ENCODE data around the gene TBC1D5. TPM values are rescaled to one million over a fixed set of nuclear protein-coding genes. Genes with fewer than 3 reads are reported as not detected.

Gene TBC1D5
- total and polyA plus RNA-seq, 5 donors from 2014 or later = 27.6 to 61.6 (median 36.4) TPM

GRCh38 chr3:17238023-17238422 is 504.4 kb downstream of the TBC1D5 start:
- Mint-ChIP-seq H3K4me3 (no peak overlapping the region), H3K27me3 (no peaks in the 10 kb centered on the region), H3K9me3 (no peaks in the 10 kb centered on the region), H3K4me1 (peaks cover 5 to 18% (median 11%) of the 10 kb centered on the region in 4 donors), H3K27ac (no peak overlapping the region), H3K36me3 (no peaks in the 10 kb centered on the region)
- Histone ChIP-seq H3K27ac (ENCODE audit: insufficient read depth, low read length, poor library complexity, severe bottlenecking) (no peak overlapping the region), H3K4me3 (ENCODE audit: low read depth, low read length) (no peak overlapping the region), H3K9me3 (ENCODE audit: control insufficient read depth in 2 of 2, low read length in 2 of 2) (no peaks in the 10 kb centered on the region), H3K4me1 (ENCODE audit: control insufficient read depth, insufficient read depth, low read length, poor library complexity, severe bottlenecking) (peaks cover 3% of the 10 kb centered on the region), H3K36me3 (ENCODE audit: control insufficient read depth, insufficient read depth, low read length) (peaks cover 6% of the 10 kb centered on the region), H3K27me3 (ENCODE audit: control insufficient read depth, insufficient read depth, low read length) (no peaks in the 10 kb centered on the region)
- ATAC-seq (ENCODE audit: low read depth in 2 of 2) = no peak
- no peak for DNase-seq

DNA sequence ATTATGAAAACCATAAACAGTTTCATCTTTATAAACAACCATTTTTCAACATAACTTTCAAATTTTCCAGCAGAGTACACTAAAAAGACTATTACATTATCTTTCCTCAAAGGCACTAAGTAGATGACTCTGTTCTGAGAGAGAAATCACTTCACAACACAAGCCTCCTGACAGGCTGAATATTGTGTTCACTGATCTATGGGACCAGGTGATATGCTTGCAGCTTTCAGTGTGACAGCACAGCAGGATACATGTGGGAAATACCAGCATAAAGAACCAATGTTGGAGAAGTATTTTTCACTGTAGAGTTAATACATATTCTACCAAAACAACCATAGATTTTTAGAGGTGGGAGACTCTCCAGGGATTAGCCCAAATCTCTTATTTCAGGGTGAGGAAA is 507.1 kb downstream of the TBC1D5 start:
- H3K4me3 Mint-ChIP-seq = no peak overlapping the region
- H3K27ac ChIP-seq (ENCODE audit: insufficient read depth, low read length, poor library complexity, severe bottlenecking) = no peak overlapping the region

DNA sequence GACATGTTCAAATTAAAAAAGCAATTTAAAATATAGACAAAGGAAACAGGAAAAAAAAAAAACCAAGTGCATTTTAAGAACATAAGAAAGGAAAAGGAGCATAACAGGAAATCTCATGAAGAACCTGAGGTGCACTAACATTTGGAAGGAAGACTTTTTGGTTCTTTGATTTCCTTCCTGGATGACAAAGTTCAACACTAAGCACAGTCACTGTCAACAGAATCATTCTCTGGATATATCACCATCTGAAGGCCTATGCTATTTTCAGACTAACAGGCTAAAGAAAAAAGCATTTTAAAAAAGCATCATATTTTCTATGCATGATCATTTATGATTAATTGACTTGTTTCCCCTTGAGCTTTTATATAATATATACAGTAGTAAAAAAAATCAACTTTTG is 508.0 kb downstream of the TBC1D5 start:
- H3K27ac Mint-ChIP-seq = peak overlapping the region in 1 of 3 donors; percentile 2
- no peaks in the 10 kb centered on the region for H3K36me3 Mint-ChIP-seq
- no peak overlapping the region for H3K4me3 ChIP-seq (ENCODE audit: low read depth, low read length)
- peaks cover 5 to 18% (median 11%) of the 10 kb centered on the region in 4 donors for H3K4me1 Mint-ChIP-seq
- no peaks in the 10 kb centered on the region for H3K27me3 Mint-ChIP-seq
- H3K36me3 ChIP-seq (ENCODE audit: control insufficient read depth, insufficient read depth, low read length) = peaks cover 6% of the 10 kb centered on the region
- no peak overlapping the region for H3K27ac ChIP-seq (ENCODE audit: insufficient read depth, low read length, poor library complexity, severe bottlenecking)
- ATAC-seq (ENCODE audit: low read depth in 2 of 2) (no peak), DNase-seq (no peak)
- no peaks in the 10 kb centered on the region for H3K27me3 ChIP-seq (ENCODE audit: control insufficient read depth, insufficient read depth, low read length)
- peaks cover 3% of the 10 kb centered on the region for H3K4me1 ChIP-seq (ENCODE audit: control insufficient read depth, insufficient read depth, low read length, poor library complexity, severe bottlenecking)
- H3K9me3 ChIP-seq (ENCODE audit: control insufficient read depth in 2 of 2, low read length in 2 of 2) = no peaks in the 10 kb centered on the region
- H3K4me3 Mint-ChIP-seq = no peak overlapping the region
- H3K9me3 Mint-ChIP-seq = no peaks in the 10 kb centered on the region

More for the DNA sequence above, 507.1 kb downstream of the TBC1D5 start:
- no peaks in the 10 kb centered on the region for H3K9me3 Mint-ChIP-seq
- ATAC-seq (ENCODE audit: low read depth in 2 of 2) = no peak
- DNase-seq = no peak
- H3K27ac Mint-ChIP-seq = peak overlapping the region; percentile 2 to 84 (median 39)
- H3K27me3 ChIP-seq (ENCODE audit: control insufficient read depth, insufficient read depth, low read length) = no peaks in the 10 kb centered on the region
- H3K36me3 Mint-ChIP-seq = no peaks in the 10 kb centered on the region
- H3K36me3 ChIP-seq (ENCODE audit: control insufficient read depth, insufficient read depth, low read length) = peaks cover 6% of the 10 kb centered on the region
- peaks cover 5 to 18% (median 11%) of the 10 kb centered on the region in 4 donors for H3K4me1 Mint-ChIP-seq
- H3K4me3 ChIP-seq (ENCODE audit: low read depth, low read length) = no peak overlapping the region
- no peaks in the 10 kb centered on the region for H3K9me3 ChIP-seq (ENCODE audit: control insufficient read depth in 2 of 2, low read length in 2 of 2)
- peaks cover 3% of the 10 kb centered on the region for H3K4me1 ChIP-seq (ENCODE audit: control insufficient read depth, insufficient read depth, low read length, poor library complexity, severe bottlenecking)
- no peaks in the 10 kb centered on the region for H3K27me3 Mint-ChIP-seq

DNA sequence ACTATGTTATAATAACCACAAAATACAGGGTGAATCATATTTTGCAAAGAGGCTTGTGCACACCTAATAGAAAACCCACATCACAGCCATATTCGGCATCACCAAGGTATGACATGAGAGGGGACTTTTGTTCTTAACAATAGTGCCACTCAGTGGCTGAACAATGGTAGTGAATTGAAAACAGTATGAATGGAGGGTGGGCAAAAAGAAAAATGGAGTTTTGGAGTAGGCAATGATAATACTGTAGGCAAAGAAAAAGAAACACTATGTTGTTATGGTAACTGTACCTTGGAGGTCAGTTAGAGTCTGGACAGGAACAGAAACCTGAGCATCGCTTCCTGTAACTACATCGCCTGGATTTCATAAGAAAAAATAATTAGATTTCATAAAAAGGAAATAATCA is 509.0 kb downstream of the TBC1D5 start:
- Histone ChIP-seq H3K9me3 (ENCODE audit: control insufficient read depth in 2 of 2, low read length in 2 of 2) (no peaks in the 10 kb centered on the region), H3K36me3 (ENCODE audit: control insufficient read depth, insufficient read depth, low read length) (peaks cover 6% of the 10 kb centered on the region), H3K27ac (ENCODE audit: insufficient read depth, low read length, poor library complexity, severe bottlenecking) (no peak overlapping the region), H3K4me1 (ENCODE audit: control insufficient read depth, insufficient read depth, low read length, poor library complexity, severe bottlenecking) (peaks cover 3% of the 10 kb centered on the region), H3K4me3 (ENCODE audit: low read depth, low read length) (no peak overlapping the region), H3K27me3 (ENCODE audit: control insufficient read depth, insufficient read depth, low read length) (no peaks in the 10 kb centered on the region)
- ATAC-seq (ENCODE audit: low read depth in 2 of 2) (peak; percentile 89 to 94), DNase-seq (peak; percentile 22 to 79 (median 66))
- Mint-ChIP-seq H3K27ac (no peak overlapping the region), H3K27me3 (no peaks in the 10 kb centered on the region), H3K9me3 (no peaks in the 10 kb centered on the region), H3K4me1 (peaks cover 5 to 18% (median 11%) of the 10 kb centered on the region in 4 donors), H3K36me3 (peaks cover 3% of the 10 kb centered on the region), H3K4me3 (no peak overlapping the region)

DNA sequence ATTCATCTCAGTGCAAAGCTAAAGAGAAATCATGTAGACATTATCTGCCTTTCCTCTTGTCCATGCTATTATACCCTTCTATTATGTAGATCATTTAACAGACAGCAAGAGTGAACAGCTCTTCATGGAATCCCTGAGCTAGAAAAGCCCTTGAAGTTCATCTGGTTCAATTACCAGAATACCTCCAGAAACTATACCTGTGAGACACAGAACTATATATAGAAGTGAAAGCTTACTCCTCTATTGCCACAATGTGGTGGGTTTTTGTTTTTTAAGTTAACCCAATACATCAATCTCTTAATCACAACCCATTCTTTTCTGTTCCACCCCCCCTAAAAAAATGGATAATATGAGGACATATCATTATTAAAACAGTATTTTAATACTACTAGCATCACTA is 510.0 kb downstream of the TBC1D5 start:
- Histone ChIP-seq H3K4me1 (ENCODE audit: control insufficient read depth, insufficient read depth, low read length, poor library complexity, severe bottlenecking) (peaks cover 3% of the 10 kb centered on the region), H3K9me3 (ENCODE audit: control insufficient read depth in 2 of 2, low read length in 2 of 2) (no peaks in the 10 kb centered on the region), H3K27ac (ENCODE audit: insufficient read depth, low read length, poor library complexity, severe bottlenecking) (no peak overlapping the region), H3K36me3 (ENCODE audit: control insufficient read depth, insufficient read depth, low read length) (peaks cover 2% of the 10 kb centered on the region), H3K4me3 (ENCODE audit: low read depth, low read length) (no peak overlapping the region), H3K27me3 (ENCODE audit: control insufficient read depth, insufficient read depth, low read length) (no peaks in the 10 kb centered on the region)
- Mint-ChIP-seq H3K27me3 (no peaks in the 10 kb centered on the region), H3K9me3 (no peaks in the 10 kb centered on the region), H3K4me1 (peaks cover 5 to 18% (median 11%) of the 10 kb centered on the region in 4 donors), H3K27ac (no peak overlapping the region), H3K36me3 (peaks cover 4% of the 10 kb centered on the region), H3K4me3 (no peak overlapping the region)
- no peak for DNase-seq
- ATAC-seq (ENCODE audit: low read depth in 2 of 2) = no peak

- no peak overlapping the region for H3K27ac ChIP-seq (ENCODE audit: insufficient read depth, low read length, poor library complexity, severe bottlenecking)
- peaks cover 3% of the 10 kb centered on the region for H3K4me1 ChIP-seq (ENCODE audit: control insufficient read depth, insufficient read depth, low read length, poor library complexity, severe bottlenecking)
- Mint-ChIP-seq H3K9me3 (no peaks in the 10 kb centered on the region), H3K4me1 (peaks cover 5 to 18% (median 11%) of the 10 kb centered on the region in 4 donors), H3K27me3 (no peaks in the 10 kb centered on the region), H3K36me3 (peaks cover 6% of the 10 kb centered on the region), H3K27ac (no peak overlapping the region), H3K4me3 (no peak overlapping the region)
- no peaks in the 10 kb centered on the region for H3K9me3 ChIP-seq (ENCODE audit: control insufficient read depth in 2 of 2, low read length in 2 of 2)
- H3K4me3 ChIP-seq (ENCODE audit: low read depth, low read length) = no peak overlapping the region
- no peaks in the 10 kb centered on the region for H3K36me3 ChIP-seq (ENCODE audit: control insufficient read depth, insufficient read depth, low read length)
- DNase-seq = no peak
- no peak for ATAC-seq (ENCODE audit: low read depth in 2 of 2)
- no peaks in the 10 kb centered on the region for H3K27me3 ChIP-seq (ENCODE audit: control insufficient read depth, insufficient read depth, low read length)
These were observed 510.7 kb downstream of the TBC1D5 start for GRCh38 chr3:17231537-17232261.

DNA sequence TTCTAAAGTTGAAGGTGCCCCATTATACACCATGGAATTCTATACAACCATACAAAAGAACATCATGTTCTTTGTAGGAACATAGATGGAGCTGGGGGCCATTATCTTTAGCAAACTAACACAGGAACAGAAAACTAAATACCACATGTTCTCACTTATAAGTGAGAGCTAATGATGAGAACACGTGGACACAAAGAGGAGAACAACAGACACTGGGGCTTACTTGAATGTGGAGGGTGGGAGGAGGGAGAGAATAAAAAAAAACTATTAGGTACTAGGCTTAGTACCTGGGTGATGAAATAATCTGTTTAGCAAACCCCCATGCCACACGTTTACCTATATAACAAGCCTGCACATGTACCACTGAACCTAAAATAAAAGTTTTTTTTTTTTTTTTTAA is 515.0 kb downstream of the TBC1D5 start:
- H3K4me3 Mint-ChIP-seq = no peak overlapping the region
- Histone ChIP-seq H3K27me3 (ENCODE audit: control insufficient read depth, insufficient read depth, low read length) (no peaks in the 10 kb centered on the region), H3K4me3 (ENCODE audit: low read depth, low read length) (no peak overlapping the region), H3K27ac (ENCODE audit: insufficient read depth, low read length, poor library complexity, severe bottlenecking) (no peak overlapping the region), H3K36me3 (ENCODE audit: control insufficient read depth, insufficient read depth, low read length) (no peaks in the 10 kb centered on the region), H3K9me3 (ENCODE audit: control insufficient read depth in 2 of 2, low read length in 2 of 2) (no peaks in the 10 kb centered on the region), H3K4me1 (ENCODE audit: control insufficient read depth, insufficient read depth, low read length, poor library complexity, severe bottlenecking) (no peaks in the 10 kb centered on the region)
- no peaks in the 10 kb centered on the region for H3K9me3 Mint-ChIP-seq
- no peaks in the 10 kb centered on the region for H3K4me1 Mint-ChIP-seq
- DNase-seq = no peak
- H3K27ac Mint-ChIP-seq = peak overlapping the region in 1 of 3 donors; percentile 33
- ATAC-seq (ENCODE audit: low read depth in 2 of 2) = no peak
- H3K36me3 Mint-ChIP-seq = peaks cover 9% of the 10 kb centered on the region
- H3K27me3 Mint-ChIP-seq = no peaks in the 10 kb centered on the region

DNA sequence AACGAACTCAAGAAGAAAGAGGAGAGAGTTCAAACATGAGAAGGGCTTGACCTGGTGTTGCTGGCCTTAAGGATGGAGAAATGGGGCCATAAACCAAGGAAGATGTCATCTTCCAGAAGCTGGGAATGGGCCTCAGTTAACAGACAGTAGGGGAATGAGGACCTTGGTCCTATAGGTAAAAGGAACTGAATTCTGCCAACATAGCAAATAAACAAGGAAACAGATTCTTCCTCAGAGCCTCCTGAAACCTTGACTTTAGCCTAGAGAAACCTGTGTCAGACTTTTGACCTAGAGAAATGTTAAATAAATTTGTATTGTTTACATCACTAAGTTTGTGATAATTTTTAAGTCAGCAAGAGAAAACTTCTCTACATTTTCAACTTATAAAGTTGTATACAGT is 520.9 kb downstream of the TBC1D5 start:
- no peak for ATAC-seq (ENCODE audit: low read depth in 2 of 2)
- H3K9me3 Mint-ChIP-seq = peaks cover 0 to 7% (median 0%) of the 10 kb centered on the region in 7 donors
- Histone ChIP-seq H3K27ac (ENCODE audit: insufficient read depth, low read length, poor library complexity, severe bottlenecking) (no peak overlapping the region), H3K36me3 (ENCODE audit: control insufficient read depth, insufficient read depth, low read length) (no peaks in the 10 kb centered on the region), H3K4me1 (ENCODE audit: control insufficient read depth, insufficient read depth, low read length, poor library complexity, severe bottlenecking) (no peaks in the 10 kb centered on the region), H3K9me3 (ENCODE audit: control insufficient read depth in 2 of 2, low read length in 2 of 2) (no peaks in the 10 kb centered on the region), H3K27me3 (ENCODE audit: control insufficient read depth, insufficient read depth, low read length) (no peaks in the 10 kb centered on the region), H3K4me3 (ENCODE audit: low read depth, low read length) (no peak overlapping the region)
- H3K27me3 Mint-ChIP-seq = no peaks in the 10 kb centered on the region
- H3K27ac Mint-ChIP-seq = no peak overlapping the region
- peaks cover 16% of the 10 kb centered on the region for H3K36me3 Mint-ChIP-seq
- no peak for DNase-seq
- no peak overlapping the region for H3K4me3 Mint-ChIP-seq
- peaks cover 0 to 5% (median 0%) of the 10 kb centered on the region in 4 donors for H3K4me1 Mint-ChIP-seq

Measured in CD4-positive, CD25-positive, alpha-beta regulatory T cell (primary cell).